ENCODE measurements around the gene GPR137B. TPM values are rescaled to one million over a fixed set of nuclear protein-coding genes. Genes with fewer than 3 reads are reported as not detected.

GPR137B gene
- total RNA-seq: 34.8 TPM

GRCh38 chr1:236142253-236143103 lies at the start of gene GPR137B:
TSS of gene GPR137B (plus strand) at chr1:236142539. CDS start at chr1:236142623, 84 bp downstream.

Other genes starting within 250 kb of the GPR137B start
- gene NID1, start 77.4 kb upstream of the GPR137B start, total RNA-seq: 18.0 TPM
- 15.0 TPM for gene ERO1B, start 139.4 kb downstream of the GPR137B start, total RNA-seq